Measurements from ENCODE around the gene PCGF3.

Gene PCGF3

DNA sequence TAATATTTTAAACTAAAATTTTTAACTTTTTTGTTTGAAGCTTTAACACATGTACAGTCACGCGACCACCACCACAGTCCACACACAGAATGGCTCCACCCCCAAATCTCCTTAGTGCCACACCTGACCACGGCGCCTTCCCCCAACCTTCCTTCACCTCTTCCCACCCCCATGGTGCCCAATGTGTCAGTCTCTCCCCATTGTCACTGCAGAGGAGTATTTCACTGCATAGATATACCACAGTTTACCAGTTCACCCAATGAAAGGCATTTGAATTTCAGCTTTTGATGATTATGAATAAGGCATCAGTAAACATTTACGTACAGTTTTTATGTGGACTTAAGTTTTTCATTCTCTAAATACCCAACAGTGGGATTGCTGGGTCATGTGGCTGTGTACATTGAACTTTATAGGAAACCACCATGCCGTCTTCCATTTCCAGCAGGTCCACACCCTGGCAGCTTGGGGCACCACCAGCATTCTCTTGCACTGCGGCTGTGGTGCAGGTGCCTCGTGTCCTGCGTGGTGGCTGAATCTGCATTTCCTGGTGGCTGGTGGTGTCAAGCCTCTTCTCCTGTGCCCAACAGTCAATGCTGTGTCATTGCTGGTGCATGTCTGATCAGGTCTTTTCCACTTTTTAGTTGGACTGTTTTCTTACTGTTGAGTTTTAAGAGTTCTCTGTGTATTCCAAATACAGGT is 71.3 kb downstream of the PCGF3 start:
- TF ChIP-seq CTCF (IDR thresholded peaks at IDR 0.05) = no peak

- TF ChIP-seq CTCF (IDR thresholded peaks at IDR 0.05) = no peak
Measured at GRCh38 chr4:777520-778262, 72.1 kb downstream of the PCGF3 start.

GRCh38 chr4:779555-779954 is 73.9 kb downstream of the PCGF3 start:
- no peak for TF ChIP-seq CTCF (IDR thresholded peaks at IDR 0.05)

DNA sequence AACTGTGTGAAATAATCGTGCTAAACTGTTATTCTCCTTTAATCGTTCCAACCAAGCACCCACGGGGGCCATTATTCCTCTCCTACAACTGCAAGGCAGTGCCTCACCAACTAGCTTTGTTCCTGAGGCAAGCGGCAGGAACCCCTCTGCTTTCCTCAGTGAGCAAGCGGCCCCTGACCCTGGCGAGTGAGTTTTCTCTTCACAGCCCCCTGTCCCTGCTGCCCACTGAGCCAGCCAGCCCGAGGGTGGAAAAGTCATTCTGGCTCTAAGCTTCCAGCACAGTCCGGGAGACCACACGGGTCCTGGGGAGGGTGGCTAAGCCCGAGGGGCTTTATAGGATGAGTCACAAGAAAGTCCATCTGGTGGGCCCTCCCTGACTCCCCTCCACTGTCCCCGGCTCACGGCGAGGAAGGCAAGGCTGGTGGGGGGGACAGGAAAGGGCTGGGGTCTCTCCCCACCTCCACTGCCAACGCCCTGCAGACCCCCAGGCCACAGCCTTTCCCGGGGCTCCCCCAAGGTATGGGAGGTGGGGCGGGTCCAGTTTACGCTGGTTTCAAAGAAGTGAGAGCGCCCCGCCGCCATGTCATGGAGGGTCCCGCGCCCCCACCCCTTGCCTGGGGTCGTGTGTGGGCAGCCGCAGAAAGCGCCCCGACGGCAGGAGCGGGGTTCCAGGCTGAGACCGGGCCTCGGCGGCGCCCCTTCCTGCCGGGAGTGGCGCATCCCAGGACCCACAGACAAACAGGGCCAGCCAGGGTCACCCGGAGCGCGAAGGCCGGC is 75.3 kb downstream of the PCGF3 start:
- no peak for TF ChIP-seq CTCF (IDR thresholded peaks at IDR 0.05)

DNA sequence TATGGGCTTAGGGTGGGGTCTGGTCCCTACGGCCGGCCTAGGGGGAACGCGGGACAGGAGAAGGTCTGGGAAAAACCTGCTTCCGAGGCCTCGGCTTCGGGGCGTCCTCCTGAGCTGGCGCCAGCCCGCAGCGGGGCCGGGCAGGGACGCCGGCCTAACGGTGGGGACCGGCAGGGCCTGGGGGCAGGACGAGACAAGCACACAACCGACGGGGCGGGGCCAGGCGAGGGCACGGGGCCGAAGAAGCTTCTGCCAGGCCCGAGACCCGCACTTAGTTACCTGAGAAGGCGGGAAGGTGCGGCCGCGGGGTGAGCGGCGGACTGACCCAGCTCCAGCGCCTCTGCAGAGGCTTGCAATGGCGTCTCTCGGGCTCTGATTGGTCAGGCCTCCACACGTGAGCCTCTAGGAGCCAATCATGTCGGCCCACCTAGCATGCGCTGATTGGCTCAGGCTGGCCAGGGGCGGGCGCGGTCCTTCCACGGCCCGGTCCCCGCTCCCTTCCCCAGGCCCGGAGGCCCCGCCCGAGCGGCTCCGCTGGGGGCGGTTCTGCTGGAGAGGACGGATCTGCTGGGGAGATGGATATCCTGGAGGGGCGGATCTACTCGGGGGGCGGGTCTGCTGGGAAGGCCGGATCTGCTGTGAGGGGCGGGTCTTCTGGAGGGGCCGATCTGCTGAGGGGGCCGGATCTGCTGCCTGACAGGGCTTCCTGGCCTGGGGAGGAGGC is 76.0 kb downstream of the PCGF3 start:
- TF ChIP-seq CTCF (IDR thresholded peaks at IDR 0.05) = no peak

DNA sequence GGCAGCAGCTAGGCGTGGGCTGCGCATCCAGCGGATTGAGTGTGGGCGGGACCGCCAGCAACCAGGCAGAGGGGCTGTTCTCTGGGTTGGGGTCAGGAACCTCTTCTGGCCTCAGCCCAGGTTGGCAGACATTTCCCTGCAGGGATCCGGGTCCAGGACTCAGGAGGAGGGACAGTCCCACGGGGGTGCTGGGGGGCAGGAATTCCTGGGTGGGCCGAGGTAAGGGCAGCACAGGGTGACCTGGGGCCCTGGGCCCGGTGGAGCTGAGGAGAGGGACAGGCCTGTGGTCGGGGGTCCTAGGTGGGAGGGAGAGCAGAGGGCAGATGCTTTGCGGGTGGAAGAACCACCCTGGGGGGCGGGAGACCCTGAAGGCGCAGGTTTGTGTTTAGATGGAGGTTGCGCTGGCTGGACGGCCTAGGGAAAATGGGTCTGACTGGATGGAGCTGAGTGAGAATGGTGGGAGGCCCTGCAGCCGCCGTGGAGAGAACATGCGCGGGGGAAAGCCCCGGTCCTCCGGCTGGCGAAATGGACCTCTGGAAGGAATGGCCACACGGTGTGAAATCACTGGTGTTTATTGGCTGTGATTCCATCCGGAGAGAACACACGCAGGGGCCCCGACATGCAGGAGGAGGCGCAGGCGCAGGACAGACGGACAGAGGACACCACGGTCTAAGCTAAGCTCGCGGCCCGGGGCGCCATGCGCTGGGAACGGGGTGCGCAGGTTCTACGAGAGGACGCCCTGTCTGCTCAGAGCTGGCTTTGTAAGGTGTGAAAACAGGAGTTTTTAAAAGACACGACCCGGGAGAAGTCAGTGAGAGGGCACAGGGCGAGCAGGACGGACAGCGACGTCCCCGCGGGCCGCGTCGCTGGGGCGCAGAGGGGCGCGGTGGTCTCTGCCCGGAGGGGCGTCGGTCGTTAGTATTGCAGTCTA is 79.0 kb downstream of the PCGF3 start:
- no peak for TF ChIP-seq CTCF (IDR thresholded peaks at IDR 0.05)

All from LNCAP (cell line).